WTC11 (cell line): Measurements from ENCODE around the gene GRM4. TPM values are rescaled to one million over a fixed set of nuclear protein-coding genes. Genes with fewer than 3 reads are reported as not detected.
"Not testable (repeated sequence)": the region's sequence is repeated elsewhere in the genome, so short reads cannot be mapped to it uniquely, and the experiment has no call there.

ENCODE experiments used
- ATAC-seq: fragments of 200-7000 bp; cut with Tn5 transposase; 2 replicates; pipeline ENCODE4 v1.10.0; 2021; ENCODE audit warnings: mild to moderate bottlenecking, moderate library complexity
- CTCF ChIA-PET: fragments of 300-600 bp; sonication (Branson Sonifier 250); formaldehyde crosslinking; loops from one replicate; lab custom pipeline; 2021; ENCODE audit warnings: antibody characterized with exemption; lab: Charles Lee
- POLR2A ChIA-PET: fragments of 350-600 bp; sonication (Branson Sonifier 250); formaldehyde crosslinking; loops from one replicate; lab custom pipeline; 2021; ENCODE audit warnings: antibody characterized with exemption; lab: Charles Lee
- DNase-seq: peaks from one replicate; pipeline ENCODE4 v3.0.0; 2021; ENCODE audit warnings: low spot score
- H3K27ac Mint-ChIP-seq: 2 replicates; pipeline ENCODE4 v1.8.0; 2021; ENCODE audit warnings: mixed read lengths
- H3K27me3 Mint-ChIP-seq: 2 replicates; pipeline ENCODE4 v1.8.0; 2021; ENCODE audit warnings: low read depth, mild to moderate bottlenecking, moderate library complexity, mixed read lengths
- H3K36me3 Mint-ChIP-seq: 2 replicates; pipeline ENCODE4 v1.8.0; 2021; ENCODE audit warnings: mixed read lengths
- H3K4me1 Mint-ChIP-seq: 2 replicates; pipeline ENCODE4 v1.8.0; 2022; ENCODE audit warnings: mixed read lengths
- H3K4me3 Mint-ChIP-seq: 2 replicates; pipeline ENCODE4 v1.8.0; 2021; ENCODE audit warnings: mild to moderate bottlenecking, moderate library complexity, mixed read lengths
- H3K9me3 Mint-ChIP-seq: 2 replicates; pipeline ENCODE4 v1.8.0; 2021; ENCODE audit warnings: mixed read lengths
- CREB1 ChIP-seq: sonication (generic); formaldehyde crosslinking; IDR thresholded peaks from 2 replicates; pipeline ENCODE4 v1.8.0; 2023; ENCODE audit warnings: mild to moderate bottlenecking, missing genetic modification reagents
- EMX1 ChIP-seq: fragments of 250-450 bp; sonication (Bioruptor Pico); IDR thresholded peaks from 2 replicates; pipeline ENCODE4 v1.8.0; 2021; ENCODE audit warnings: mild to moderate bottlenecking
- FOXP1 ChIP-seq: sonication (generic); formaldehyde crosslinking; IDR thresholded peaks from 2 replicates; pipeline ENCODE4 v1.8.0; 2022; ENCODE audit warnings: missing genetic modification reagents, mild to moderate bottlenecking, moderate library complexity, borderline replicate concordance
- JAZF1 ChIP-seq: fragments of 250-450 bp; sonication (Bioruptor Pico); IDR thresholded peaks from 2 replicates; pipeline ENCODE4 v1.9.0; 2021; ENCODE audit warnings: moderate library complexity, mild to moderate bottlenecking, inconsistent platforms
- MYBL2 ChIP-seq: sonication (generic); formaldehyde crosslinking; IDR thresholded peaks from 2 replicates; pipeline ENCODE4 v1.8.1; 2023; ENCODE audit warnings: mild to moderate bottlenecking, moderate library complexity, missing genetic modification reagents
- NFYB ChIP-seq: sonication (generic); formaldehyde crosslinking; conservative IDR thresholded peaks from 2 replicates; pipeline ENCODE4 v1.8.0; 2022; ENCODE audit warnings: low read depth, missing genetic modification reagents
- RORB ChIP-seq: fragments of 250-450 bp; sonication (Bioruptor Pico); IDR thresholded peaks from 2 replicates; pipeline ENCODE4 v1.9.0; 2021; ENCODE audit warnings: mild to moderate bottlenecking
- ZNF232 ChIP-seq: sonication (generic); formaldehyde crosslinking; IDR thresholded peaks from 2 replicates; pipeline ENCODE4 v1.8.0; 2022; ENCODE audit warnings: mild to moderate bottlenecking, missing genetic modification reagents
- ZNF317 ChIP-seq: sonication (generic); formaldehyde crosslinking; IDR thresholded peaks from 2 replicates; pipeline ENCODE4 v1.8.1; 2023; ENCODE audit warnings: low read depth, mild to moderate bottlenecking, moderate library complexity, missing genetic modification reagents, borderline replicate concordance
- ZNF396 ChIP-seq: fragments of 250-450 bp; sonication (Bioruptor Pico); IDR thresholded peaks from 2 replicates; pipeline ENCODE4 v1.8.0; 2021; ENCODE audit warnings: mild to moderate bottlenecking, moderate library complexity, borderline replicate concordance
- ZNF416 ChIP-seq: fragments of 250-450 bp; sonication (Bioruptor Pico); IDR thresholded peaks from 2 replicates; pipeline ENCODE4 v1.9.0; 2021; ENCODE audit warnings: mild to moderate bottlenecking, inconsistent platforms
- total RNA-seq: library from RNA; stranded (reverse); gene quantifications from 3 replicates; pipeline ENCODE4 v1.2.3, GENCODE V29; 2021
- TF ChIP-seq, protein P1 (sequence below): sonication (generic); formaldehyde crosslinking; IDR thresholded peaks from 2 replicates; pipeline ENCODE4 v1.8.1; 2023; ENCODE audit warnings: mild to moderate bottlenecking, missing genetic modification reagents, borderline replicate concordance
- TF ChIP-seq, protein P2 (sequence below): fragments of 250-450 bp; sonication (Bioruptor Pico); IDR thresholded peaks from 2 replicates; pipeline ENCODE4 v1.8.0; 2021; ENCODE audit warnings: mild to moderate bottlenecking
- TF ChIP-seq, protein P3 (sequence below): sonication (generic); formaldehyde crosslinking; IDR thresholded peaks from 2 replicates; pipeline ENCODE4 v1.8.1; 2023; ENCODE audit warnings: mild to moderate bottlenecking, missing genetic modification reagents, moderate library complexity
- TF ChIP-seq, protein P4 (sequence below): sonication (generic); formaldehyde crosslinking; IDR thresholded peaks from 2 replicates; pipeline ENCODE4 v1.8.1; 2023; ENCODE audit warnings: mild to moderate bottlenecking, missing genetic modification reagents
- TF ChIP-seq, protein P5 (sequence below): sonication (generic); formaldehyde crosslinking; IDR thresholded peaks from 2 replicates; pipeline ENCODE4 v1.8.0; 2022; ENCODE audit warnings: mild to moderate bottlenecking, missing genetic modification reagents
- TF ChIP-seq, protein P6 (sequence below): fragments of 250-450 bp; sonication (Bioruptor Pico); IDR thresholded peaks from 2 replicates; pipeline ENCODE4 v1.9.0; 2021; ENCODE audit warnings: mild to moderate bottlenecking
- TF ChIP-seq, protein P7 (sequence below): sonication (generic); formaldehyde crosslinking; conservative IDR thresholded peaks from 2 replicates; pipeline ENCODE4 v1.8.1; 2022; ENCODE audit warnings: mild to moderate bottlenecking, missing genetic modification reagents

GRM4 gene
- total RNA-seq, 1 experiment from 2014 or later: 34.5 TPM

DNA sequence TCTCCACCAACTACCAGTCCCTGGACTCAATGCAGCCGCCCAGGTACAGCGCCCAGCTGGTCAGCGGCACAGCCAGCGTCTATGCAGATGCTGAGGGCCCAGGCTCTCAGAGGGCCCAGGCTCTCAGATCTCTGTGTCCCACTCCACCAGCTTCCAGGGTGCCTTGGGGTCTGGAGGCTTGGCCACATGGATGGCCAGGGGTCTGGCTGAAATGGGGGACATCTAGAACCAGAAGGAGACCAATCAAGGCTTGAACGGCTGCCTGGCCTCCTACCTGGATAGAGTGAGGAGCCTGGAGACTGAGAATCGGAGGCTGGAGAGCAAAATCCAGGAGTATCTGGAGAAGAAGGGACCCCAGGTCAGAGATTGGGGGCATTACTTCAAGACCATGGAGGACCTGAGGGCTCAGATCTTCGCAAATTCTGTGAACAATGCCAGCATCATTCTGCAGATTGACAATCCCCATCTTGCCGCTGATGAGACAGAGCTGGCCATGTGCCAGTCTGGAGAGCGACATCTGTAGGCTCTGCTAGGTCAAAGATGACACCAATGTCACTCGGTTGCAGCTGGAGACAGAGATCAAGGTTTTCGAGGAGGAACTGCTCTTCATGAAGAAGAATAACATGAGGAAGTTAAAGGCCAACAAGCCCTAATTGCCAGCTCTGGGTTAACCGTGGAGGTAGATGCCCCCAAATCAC lies 44.1 kb upstream of the GRM4 start (continued):
- TF ChIP-seq, protein P1, sequence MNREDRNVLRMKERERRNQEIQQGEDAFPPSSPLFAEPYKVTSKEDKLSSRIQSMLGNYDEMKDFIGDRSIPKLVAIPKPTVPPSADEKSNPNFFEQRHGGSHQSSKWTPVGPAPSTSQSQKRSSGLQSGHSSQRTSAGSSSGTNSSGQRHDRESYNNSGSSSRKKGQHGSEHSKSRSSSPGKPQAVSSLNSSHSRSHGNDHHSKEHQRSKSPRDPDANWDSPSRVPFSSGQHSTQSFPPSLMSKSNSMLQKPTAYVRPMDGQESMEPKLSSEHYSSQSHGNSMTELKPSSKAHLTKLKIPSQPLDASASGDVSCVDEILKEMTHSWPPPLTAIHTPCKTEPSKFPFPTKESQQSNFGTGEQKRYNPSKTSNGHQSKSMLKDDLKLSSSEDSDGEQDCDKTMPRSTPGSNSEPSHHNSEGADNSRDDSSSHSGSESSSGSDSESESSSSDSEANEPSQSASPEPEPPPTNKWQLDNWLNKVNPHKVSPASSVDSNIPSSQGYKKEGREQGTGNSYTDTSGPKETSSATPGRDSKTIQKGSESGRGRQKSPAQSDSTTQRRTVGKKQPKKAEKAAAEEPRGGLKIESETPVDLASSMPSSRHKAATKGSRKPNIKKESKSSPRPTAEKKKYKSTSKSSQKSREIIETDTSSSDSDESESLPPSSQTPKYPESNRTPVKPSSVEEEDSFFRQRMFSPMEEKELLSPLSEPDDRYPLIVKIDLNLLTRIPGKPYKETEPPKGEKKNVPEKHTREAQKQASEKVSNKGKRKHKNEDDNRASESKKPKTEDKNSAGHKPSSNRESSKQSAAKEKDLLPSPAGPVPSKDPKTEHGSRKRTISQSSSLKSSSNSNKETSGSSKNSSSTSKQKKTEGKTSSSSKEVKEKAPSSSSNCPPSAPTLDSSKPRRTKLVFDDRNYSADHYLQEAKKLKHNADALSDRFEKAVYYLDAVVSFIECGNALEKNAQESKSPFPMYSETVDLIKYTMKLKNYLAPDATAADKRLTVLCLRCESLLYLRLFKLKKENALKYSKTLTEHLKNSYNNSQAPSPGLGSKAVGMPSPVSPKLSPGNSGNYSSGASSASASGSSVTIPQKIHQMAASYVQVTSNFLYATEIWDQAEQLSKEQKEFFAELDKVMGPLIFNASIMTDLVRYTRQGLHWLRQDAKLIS: no peak

DNA sequence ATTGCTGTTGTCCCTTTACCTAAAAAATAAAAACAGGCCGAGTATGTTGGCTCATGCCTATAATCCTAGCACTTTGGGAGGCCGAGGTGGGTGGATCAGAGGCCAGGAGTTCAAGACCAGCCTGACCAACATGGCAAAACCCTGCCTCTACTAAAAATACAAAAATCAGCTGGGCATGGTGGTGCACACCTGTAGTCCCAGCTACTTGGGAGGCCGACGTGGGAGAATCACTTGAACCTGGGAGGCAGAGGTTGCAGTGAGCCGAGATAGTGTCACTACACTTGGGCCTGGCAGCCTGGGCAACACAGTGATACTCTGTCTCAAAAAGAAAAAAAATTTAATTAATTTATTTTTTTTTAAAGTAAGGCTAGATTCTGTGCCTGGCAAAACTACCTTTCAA lies 38.8 kb upstream of the GRM4 start:
- H3K9me3 Mint-ChIP-seq, H3K4me3 Mint-ChIP-seq, H3K4me1 Mint-ChIP-seq, H3K27me3 Mint-ChIP-seq, H3K27ac Mint-ChIP-seq, POLR2A ChIA-PET, ATAC-seq, DNase-seq, H3K36me3 Mint-ChIP-seq: not testable (repeated sequence)
- CTCF ChIA-PET: interaction anchor here (1.2 kb wide), 1 partner anchor 11 kb away, joined by 9 read pairs; no protein-coding TSS in a partner anchor

DNA sequence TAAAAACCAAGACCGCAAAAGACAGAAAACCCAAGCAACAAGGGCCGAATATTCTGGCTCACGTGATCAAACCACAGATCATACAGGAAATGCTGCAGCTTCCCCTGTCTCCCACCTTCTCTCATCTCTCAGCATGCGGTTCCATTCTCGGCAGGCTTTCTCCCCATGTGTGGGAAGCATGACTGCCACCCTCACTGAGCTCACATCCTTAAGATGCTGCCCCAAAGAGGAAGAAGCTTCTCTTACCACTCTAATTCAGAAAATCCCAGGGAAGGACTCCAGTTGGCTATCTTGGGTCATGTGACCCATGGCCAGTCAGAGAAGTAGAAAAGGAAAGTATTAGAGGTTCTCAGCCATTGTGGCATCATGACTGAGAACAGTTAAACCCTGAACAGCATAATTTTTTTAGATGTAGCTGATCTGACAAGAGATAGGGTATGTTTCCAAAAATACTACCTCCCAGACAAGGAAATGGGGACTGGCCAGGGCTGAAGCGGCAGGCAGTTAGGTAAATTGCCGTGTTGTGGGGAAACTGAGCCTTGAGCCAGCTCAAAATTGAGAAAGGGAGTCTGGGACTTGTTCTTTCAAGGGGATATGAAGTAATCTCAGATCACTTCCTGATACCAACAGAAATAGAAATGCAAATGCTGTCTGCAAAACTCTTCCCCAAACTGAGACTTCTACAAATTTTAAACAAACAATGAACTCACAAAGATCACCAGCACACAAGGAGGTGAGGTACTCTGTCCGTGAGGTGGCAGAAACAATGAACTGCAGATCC lies 37.1 kb upstream of the GRM4 start:
- Mint-ChIP-seq H3K4me1 (no peaks in the 10 kb centered on the region), H3K27me3 (peaks cover 4% of the 10 kb centered on the region; the same call in 1 of the 2 replicates), H3K4me3 (no peak overlapping the region), H3K27ac (no peak overlapping the region), H3K36me3 (no peaks in the 10 kb centered on the region), H3K9me3 (peaks cover 9% of the 10 kb centered on the region; the same call in 1 of the 2 replicates)
- POLR2A ChIA-PET: no interaction called here
- no peak for DNase-seq
- CTCF ChIA-PET: interaction anchor here (1.0 to 1.8 kb wide), 2 partner anchors 13 to 19 kb away, joined by 5 to 8 read pairs; no protein-coding TSS in a partner anchor
- ATAC-seq: no peak
- TF ChIP-seq, protein P2, sequence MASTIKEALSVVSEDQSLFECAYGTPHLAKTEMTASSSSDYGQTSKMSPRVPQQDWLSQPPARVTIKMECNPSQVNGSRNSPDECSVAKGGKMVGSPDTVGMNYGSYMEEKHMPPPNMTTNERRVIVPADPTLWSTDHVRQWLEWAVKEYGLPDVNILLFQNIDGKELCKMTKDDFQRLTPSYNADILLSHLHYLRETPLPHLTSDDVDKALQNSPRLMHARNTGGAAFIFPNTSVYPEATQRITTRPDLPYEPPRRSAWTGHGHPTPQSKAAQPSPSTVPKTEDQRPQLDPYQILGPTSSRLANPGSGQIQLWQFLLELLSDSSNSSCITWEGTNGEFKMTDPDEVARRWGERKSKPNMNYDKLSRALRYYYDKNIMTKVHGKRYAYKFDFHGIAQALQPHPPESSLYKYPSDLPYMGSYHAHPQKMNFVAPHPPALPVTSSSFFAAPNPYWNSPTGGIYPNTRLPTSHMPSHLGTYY (CRISPR knock-in tag): no peak
- TF ChIP-seq EMX1 (CRISPR knock-in tag): no peak
- TF ChIP-seq, protein P3, sequence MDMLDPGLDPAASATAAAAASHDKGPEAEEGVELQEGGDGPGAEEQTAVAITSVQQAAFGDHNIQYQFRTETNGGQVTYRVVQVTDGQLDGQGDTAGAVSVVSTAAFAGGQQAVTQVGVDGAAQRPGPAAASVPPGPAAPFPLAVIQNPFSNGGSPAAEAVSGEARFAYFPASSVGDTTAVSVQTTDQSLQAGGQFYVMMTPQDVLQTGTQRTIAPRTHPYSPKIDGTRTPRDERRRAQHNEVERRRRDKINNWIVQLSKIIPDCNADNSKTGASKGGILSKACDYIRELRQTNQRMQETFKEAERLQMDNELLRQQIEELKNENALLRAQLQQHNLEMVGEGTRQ: peak; percentile 80
- TF ChIP-seq, protein P4, sequence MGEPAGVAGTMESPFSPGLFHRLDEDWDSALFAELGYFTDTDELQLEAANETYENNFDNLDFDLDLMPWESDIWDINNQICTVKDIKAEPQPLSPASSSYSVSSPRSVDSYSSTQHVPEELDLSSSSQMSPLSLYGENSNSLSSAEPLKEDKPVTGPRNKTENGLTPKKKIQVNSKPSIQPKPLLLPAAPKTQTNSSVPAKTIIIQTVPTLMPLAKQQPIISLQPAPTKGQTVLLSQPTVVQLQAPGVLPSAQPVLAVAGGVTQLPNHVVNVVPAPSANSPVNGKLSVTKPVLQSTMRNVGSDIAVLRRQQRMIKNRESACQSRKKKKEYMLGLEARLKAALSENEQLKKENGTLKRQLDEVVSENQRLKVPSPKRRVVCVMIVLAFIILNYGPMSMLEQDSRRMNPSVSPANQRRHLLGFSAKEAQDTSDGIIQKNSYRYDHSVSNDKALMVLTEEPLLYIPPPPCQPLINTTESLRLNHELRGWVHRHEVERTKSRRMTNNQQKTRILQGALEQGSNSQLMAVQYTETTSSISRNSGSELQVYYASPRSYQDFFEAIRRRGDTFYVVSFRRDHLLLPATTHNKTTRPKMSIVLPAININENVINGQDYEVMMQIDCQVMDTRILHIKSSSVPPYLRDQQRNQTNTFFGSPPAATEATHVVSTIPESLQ (CRISPR knock-in tag): no peak
- no peak for TF ChIP-seq ZNF396 (CRISPR knock-in tag)
- TF ChIP-seq, protein P5, sequence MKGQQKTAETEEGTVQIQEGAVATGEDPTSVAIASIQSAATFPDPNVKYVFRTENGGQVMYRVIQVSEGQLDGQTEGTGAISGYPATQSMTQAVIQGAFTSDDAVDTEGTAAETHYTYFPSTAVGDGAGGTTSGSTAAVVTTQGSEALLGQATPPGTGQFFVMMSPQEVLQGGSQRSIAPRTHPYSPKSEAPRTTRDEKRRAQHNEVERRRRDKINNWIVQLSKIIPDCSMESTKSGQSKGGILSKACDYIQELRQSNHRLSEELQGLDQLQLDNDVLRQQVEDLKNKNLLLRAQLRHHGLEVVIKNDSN (CRISPR knock-in tag): peak; percentile 46; the same call in 1 of the 2 replicates
- TF ChIP-seq ZNF317 (CRISPR knock-in tag): no peak
- no peak for TF ChIP-seq NFYB
- no peak for TF ChIP-seq CREB1 (CRISPR knock-in tag)
- TF ChIP-seq ZNF232: no peak
- TF ChIP-seq, protein P6, sequence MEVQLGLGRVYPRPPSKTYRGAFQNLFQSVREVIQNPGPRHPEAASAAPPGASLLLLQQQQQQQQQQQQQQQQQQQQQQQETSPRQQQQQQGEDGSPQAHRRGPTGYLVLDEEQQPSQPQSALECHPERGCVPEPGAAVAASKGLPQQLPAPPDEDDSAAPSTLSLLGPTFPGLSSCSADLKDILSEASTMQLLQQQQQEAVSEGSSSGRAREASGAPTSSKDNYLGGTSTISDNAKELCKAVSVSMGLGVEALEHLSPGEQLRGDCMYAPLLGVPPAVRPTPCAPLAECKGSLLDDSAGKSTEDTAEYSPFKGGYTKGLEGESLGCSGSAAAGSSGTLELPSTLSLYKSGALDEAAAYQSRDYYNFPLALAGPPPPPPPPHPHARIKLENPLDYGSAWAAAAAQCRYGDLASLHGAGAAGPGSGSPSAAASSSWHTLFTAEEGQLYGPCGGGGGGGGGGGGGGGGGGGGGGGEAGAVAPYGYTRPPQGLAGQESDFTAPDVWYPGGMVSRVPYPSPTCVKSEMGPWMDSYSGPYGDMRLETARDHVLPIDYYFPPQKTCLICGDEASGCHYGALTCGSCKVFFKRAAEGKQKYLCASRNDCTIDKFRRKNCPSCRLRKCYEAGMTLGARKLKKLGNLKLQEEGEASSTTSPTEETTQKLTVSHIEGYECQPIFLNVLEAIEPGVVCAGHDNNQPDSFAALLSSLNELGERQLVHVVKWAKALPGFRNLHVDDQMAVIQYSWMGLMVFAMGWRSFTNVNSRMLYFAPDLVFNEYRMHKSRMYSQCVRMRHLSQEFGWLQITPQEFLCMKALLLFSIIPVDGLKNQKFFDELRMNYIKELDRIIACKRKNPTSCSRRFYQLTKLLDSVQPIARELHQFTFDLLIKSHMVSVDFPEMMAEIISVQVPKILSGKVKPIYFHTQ (CRISPR knock-in tag): no peak
- TF ChIP-seq, protein P7, sequence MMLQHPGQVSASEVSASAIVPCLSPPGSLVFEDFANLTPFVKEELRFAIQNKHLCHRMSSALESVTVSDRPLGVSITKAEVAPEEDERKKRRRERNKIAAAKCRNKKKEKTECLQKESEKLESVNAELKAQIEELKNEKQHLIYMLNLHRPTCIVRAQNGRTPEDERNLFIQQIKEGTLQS (CRISPR knock-in tag): no peak
- no peak for TF ChIP-seq MYBL2 (CRISPR knock-in tag)
- TF ChIP-seq FOXP1 (CRISPR knock-in tag): no peak
- TF ChIP-seq JAZF1 (CRISPR knock-in tag): no peak
- TF ChIP-seq RORB: no peak
- TF ChIP-seq ZNF416 (CRISPR knock-in tag): no peak
